Hypothalamus (tissue), 51 donors: Measurements from ENCODE around the gene CHMP2A.

Experiments
- DNase-seq, 51 donors: peaks; one replicate each; lab custom pipeline; 2025; lab: John Stamatoyannopoulos, UW

Gene CHMP2A

GRCh38 chr19:58570770-58571574 is 16.1 kb upstream of the CHMP2A start:
- no peak for DNase-seq

- DNase-seq, result no peak
Measured at GRCh38 chr19:58569943-58570670, 15.2 kb upstream of the CHMP2A start.

GRCh38 chr19:58569191-58569942 is 14.5 kb upstream of the CHMP2A start:
- DNase-seq, result no peak

GRCh38 chr19:58568453-58569130 is 13.7 kb upstream of the CHMP2A start:
- DNase-seq, result no peak

- DNase-seq, result no peak
Measured at GRCh38 chr19:58566989-58567388, 12.1 kb upstream of the CHMP2A start.

GRCh38 chr19:58563823-58564222 is 8.9 kb upstream of the CHMP2A start:
- DNase-seq, result no peak

- no peak for DNase-seq
Measured at GRCh38 chr19:58563034-58563573, 8.2 kb upstream of the CHMP2A start.

- DNase-seq, result no peak
Measured at GRCh38 chr19:58562122-58563033, 7.5 kb upstream of the CHMP2A start.

- no peak for DNase-seq
Measured at GRCh38 chr19:58561373-58562121, 6.6 kb upstream of the CHMP2A start.

GRCh38 chr19:58560921-58561320 is 6.0 kb upstream of the CHMP2A start:
- DNase-seq, result no peak

GRCh38 chr19:58560007-58560887 is 5.3 kb upstream of the CHMP2A start:
- DNase-seq, result no peak

GRCh38 chr19:58559275-58560006 is 4.5 kb upstream of the CHMP2A start:
- DNase-seq, result no peak

- DNase-seq, result no peak
Measured at GRCh38 chr19:58558623-58559274, 3.8 kb upstream of the CHMP2A start.

GRCh38 chr19:58558066-58558622 is 3.2 kb upstream of the CHMP2A start, which contains the start of gene UBE2M:
Gene UBE2M (minus strand): TSS chr19:58558611. CDS start chr19:58558381, 230 bp downstream.
- no peak for DNase-seq

- DNase-seq, result no peak
Measured at GRCh38 chr19:58557221-58558065, 2.5 kb upstream of the CHMP2A start.
